ENCODE data around the gene ADPRM. TPM values are rescaled to one million over a fixed set of nuclear protein-coding genes. Genes with fewer than 3 reads are reported as not detected.
"Not testable (repeated sequence)": the region's sequence is repeated elsewhere in the genome, so short reads cannot be mapped to it uniquely, and the experiment has no call there.

The ADPRM gene
- total RNA-seq, 1 donor from 2014 or later, result 13.3 TPM

GRCh38 chr17:10699856-10700255 lies 2.5 kb downstream of the ADPRM start:
- DNase-seq (ENCODE audit: low read depth), result peak; percentile 5

DNA sequence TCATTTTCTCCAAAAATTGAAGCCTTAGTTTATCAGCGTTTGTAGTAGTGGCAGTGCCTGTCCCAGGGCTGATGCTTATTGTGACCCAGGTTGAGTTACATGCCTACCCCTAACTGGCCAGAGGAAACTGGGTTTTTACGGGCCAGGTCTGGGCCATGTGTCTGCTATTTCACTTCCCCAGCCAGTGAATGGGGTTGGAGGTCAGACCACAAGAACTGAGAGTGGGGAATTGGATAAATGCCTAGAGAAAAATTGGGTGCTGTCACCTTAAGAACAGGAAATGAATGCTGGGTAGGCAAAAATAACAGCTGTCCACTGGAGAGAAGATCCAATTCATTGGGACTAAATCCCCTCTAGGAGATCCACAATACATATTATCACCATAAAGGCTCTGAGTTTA lies 5.2 kb downstream of the ADPRM start:
- peak; percentile 72 for DNase-seq (ENCODE audit: low read depth)

- DNase-seq (ENCODE audit: low read depth), result no peak
These were observed 8.3 kb downstream of the ADPRM start for GRCh38 chr17:10705727-10706126.

DNA sequence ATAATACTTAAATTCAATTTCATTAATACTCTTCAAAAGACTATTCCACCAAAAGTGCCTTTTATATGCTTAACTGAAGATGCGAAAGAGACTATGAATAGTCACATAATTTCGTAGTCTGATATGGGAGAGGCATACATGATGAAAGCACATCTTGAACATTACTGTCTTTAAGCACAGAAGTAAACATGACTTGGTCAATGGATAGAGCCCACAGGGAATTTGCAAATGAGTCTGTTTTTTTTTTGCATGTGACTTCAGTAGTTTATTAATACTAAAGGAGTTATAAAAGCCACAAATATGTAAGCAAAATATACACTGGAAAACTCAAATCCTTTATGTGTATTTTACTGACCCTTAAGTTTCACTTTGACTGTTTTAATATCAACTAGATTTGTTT lies 15.9 kb downstream of the ADPRM start:
- no peak for DNase-seq (ENCODE audit: low read depth)

DNA sequence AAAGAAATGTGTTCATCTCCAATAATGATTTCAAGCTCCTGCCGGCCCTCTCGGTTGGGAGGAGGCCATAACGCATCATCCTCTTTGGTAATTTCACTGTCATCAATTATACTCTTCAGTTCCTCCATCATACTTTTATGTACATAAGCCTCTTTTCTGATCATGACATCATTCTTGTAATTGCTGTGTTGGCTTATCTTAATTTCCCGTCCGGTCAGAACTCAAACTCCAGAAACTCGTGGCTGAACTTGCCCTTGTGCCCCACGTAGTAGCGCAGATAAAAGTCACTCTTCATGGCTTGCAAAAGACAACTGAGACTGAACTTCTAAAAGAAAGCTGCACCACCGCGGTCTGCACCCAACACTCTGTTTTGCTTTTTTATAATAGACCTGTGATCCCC lies 18.8 kb downstream of the ADPRM start:
- no peak for DNase-seq (ENCODE audit: low read depth)

DNA sequence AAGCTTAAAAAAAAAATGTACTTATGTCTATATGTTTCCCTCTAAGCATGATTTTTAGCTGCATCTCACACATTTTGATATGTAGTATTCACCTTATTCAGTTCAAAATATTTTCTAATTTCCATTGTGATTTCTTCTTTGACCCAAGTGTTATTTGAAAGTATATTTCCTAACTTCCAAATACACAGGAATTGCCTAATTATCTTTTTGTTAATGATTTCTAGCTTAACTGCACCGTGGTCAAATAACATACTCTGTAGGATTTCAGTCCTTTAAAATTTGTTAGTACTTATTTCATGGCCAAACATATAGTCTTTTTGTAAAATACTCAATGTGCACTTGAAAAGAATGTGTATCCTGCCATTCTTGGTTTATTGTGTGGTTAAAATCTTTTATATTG lies 21.2 kb downstream of the ADPRM start:
- peak; percentile 52 for DNase-seq (ENCODE audit: low read depth)

DNA sequence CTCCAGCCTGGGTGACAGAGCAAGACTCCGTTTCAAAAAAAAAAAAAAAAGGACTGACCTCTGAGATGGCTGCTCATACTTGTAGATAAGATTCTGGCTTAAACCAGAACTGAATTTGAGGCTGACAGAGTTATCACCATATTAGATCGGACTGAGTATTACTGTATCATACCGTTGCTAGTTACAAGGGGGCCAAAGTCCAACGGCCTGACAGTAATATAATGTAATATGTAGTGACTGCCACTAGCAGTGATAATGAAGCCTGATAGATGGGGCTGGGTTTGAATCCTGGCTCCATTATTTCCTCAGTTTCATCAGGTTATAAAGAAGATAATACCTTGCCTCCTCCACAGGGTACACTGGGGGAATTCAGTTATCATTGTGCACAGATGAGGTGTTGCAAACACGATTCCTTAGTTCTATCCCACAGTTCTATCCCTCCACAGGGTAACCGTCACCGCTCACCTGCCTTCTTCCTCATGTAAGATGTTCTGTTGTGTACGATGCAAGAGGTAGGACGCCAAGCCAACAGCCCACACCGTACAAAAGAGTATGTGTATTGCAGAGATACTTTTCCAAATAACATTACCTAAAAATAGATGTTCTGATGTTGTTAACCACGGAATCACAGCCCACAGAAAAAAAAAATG lies 27.3 kb downstream of the ADPRM start:
- no peak for DNase-seq (ENCODE audit: low read depth)

GRCh38 chr17:10725262-10725661 lies 27.9 kb downstream of the ADPRM start:
- no peak for DNase-seq (ENCODE audit: low read depth)

- DNase-seq (ENCODE audit: low read depth), result no peak
These were observed 28.8 kb downstream of the ADPRM start for GRCh38 chr17:10726196-10726595.

DNA sequence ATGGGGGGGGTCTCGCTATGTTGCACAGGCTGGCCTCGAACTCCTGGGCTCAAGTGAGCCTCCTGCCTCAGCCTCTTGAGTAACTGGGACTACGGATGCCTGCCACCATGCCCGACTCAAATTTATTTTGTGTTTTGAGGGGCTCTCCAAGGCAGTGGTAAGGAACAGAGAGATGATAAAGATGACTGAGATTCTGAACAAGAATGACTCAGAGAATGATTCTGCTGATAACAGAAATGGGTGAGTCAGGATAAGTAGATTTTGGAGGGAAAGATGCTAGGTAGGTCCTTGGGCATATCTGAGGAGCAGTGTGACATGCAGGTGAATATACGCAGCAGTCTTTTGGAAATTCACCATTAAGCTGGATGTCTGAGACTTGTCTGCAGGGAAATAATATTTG lies 29.8 kb downstream of the ADPRM start:
- no peak for DNase-seq (ENCODE audit: low read depth)

GRCh38 chr17:10728331-10728892 lies 31.0 kb downstream of the ADPRM start:
- no peak for DNase-seq (ENCODE audit: low read depth)

DNA sequence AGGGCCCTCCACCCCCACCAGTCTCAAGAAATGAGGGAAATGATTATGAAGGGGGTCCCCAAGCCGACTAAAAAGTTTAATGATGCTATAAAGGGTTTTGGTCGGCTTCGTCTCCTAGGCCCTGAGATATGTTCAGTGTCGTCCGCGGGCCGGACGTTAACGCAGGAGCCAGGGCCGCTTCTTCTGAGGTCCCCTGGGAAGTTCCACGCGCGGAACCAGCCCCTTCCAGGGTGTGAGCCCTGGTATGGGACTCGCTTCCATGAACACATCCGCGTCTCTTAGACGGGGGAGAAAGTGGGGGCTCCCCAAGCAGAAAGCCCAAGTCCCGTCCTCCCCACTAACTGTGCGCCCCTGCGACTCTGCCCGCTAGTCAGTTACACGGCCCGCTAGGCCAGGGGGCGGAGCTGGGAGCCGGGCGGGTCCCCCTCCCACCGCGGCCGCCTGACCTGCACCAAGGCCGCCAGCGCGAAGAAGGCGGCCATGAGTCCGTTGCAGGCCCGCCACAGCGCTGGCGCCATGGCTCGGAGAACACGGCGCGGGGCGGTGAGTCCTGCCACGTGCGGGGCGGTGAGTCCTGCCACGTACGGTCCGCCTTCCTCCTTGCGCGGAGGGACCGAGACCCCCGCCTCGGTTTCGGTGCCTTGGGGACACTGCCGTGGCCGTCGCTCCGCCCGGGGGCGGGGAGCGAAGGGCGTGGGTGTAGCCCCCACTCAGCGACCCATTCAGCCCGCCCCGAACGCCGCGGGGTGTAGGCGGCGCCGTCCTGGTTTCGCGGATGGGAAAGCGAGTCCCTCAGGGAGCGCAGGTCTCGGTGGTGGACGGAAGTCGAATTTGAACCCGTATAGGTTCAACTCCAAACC lies 32.2 kb downstream of the ADPRM start, which contains the start of gene TMEM220:
Gene TMEM220 (minus strand): TSS at position 690 of the 860 bp plus-strand sequence. CDS start 172 bp downstream, at position 518.
- DNase-seq (ENCODE audit: low read depth), result peak; percentile 51

GRCh38 chr17:10730247-10730646 lies 32.9 kb downstream of the ADPRM start:
- DNase-seq (ENCODE audit: low read depth), result not testable (repeated sequence)

GRCh38 chr17:10731408-10731879 lies 34.0 kb downstream of the ADPRM start:
- no peak for DNase-seq (ENCODE audit: low read depth)

DNA sequence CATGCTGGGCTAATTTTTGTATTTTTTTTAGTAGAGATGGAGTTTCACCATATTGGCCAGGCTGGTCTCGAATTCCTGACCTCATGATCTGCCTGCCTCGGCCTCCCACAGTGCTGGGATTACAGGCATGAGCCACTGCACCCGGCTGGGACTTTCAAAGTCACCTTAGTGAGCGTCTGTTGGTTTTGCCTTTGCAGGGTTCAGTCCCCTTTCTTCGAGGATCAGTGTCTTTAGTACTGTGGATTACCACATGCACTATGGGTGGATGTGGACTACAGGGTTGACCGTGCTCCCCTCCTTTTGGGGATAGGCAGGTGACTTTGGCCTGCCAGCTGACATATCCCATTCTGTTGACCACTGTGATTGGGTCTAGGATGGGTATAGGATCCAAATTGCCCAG lies 34.7 kb downstream of the ADPRM start:
- DNase-seq (ENCODE audit: low read depth), result not testable (repeated sequence)

- DNase-seq (ENCODE audit: low read depth), result no peak
These were observed 36.3 kb downstream of the ADPRM start for GRCh38 chr17:10733666-10734065.

GRCh38 chr17:10735251-10735650 lies 37.9 kb downstream of the ADPRM start:
- DNase-seq (ENCODE audit: low read depth), result no peak

- DNase-seq (ENCODE audit: low read depth), result no peak
These were observed 38.4 kb downstream of the ADPRM start for GRCh38 chr17:10735821-10736220.

- peak; percentile 83 for DNase-seq (ENCODE audit: low read depth)
These were observed 39.8 kb downstream of the ADPRM start for GRCh38 chr17:10737168-10737622.

- DNase-seq (ENCODE audit: low read depth), result no peak
These were observed 40.3 kb downstream of the ADPRM start for GRCh38 chr17:10737736-10738135.

DNA sequence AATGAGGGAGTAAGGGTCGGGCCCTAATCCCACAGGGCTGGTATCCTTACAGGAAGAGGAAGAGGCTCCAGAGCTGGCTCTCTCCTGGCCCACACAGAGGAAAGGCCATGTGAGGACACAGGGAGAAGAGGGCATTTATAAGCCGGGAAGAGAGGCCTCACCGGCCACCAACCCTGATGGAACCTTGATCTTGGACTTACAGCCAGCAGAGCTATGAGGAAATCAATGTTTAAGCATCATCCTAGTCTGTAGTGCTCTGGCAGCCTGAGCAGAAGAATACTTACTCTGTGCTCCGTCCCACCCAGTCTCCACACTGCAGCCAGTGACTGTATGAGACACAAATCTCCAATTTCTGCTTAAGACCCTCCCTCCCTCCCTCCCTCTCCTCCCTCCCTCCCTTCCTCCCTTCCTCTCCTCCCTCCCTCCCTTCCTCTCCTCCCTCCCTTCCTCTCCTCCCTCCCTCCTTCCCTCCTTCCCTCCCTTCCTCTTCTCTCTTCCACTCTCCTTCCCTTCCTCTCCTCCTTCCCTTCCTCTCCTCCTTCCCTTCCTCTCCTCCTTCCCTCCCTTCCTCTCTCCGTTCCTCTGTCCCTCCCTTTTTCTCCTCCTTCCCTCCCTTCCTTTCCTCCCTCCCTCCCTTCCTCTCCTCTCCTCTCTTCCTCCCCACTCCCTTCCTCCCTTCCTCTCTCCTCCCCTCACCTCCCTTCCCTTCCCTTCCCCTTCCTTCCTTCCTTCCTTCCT lies 41.3 kb downstream of the ADPRM start:
- DNase-seq (ENCODE audit: low read depth), result no peak

DNA sequence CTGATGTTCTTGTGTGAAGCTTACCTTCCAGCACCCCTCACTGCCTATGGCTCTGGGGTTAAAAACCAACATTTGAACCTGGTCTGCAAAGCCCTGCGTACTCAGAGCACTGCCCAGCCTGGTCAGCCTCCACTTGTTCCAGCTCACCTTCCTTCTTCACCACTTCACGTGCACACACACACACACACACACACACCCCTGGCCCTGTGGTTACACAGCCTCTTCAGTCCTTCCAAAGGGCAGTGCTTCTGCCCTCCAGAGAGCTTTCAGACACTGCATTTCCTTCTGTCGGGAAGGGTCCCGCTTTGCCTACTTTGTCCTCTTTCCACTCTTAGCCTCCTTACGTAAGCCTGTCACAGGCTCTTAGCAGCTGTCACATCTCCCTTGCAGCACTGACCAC lies 42.0 kb downstream of the ADPRM start:
- no peak for DNase-seq (ENCODE audit: low read depth)

Measured in renal cortical epithelial cell (primary cell).